Fibroblast of lung (primary cell): ENCODE results near the gene AGBL4.

Experiments
- EZH2 ChIP-seq: IDR thresholded peaks from 2 replicates; pipeline ENCODE4 v1.5.1; 2012; ENCODE audit warnings: low read length, control low read depth, mild to moderate bottlenecking; ENCODE audit errors: missing control alignments
- TF ChIP-seq, protein P1 (sequence below), 2 donors: IDR thresholded peaks in 1 of 2; conservative IDR thresholded peaks in 1 of 2; 1 replicate in 1 of 2; 2 replicates in 1 of 2; pipeline ENCODE4 v1.5.1; 2011 to 2012; ENCODE audit warnings: low read length in 2 of 2, control low read depth in 1 of 2, inconsistent platforms in 1 of 2, low read depth in 1 of 2, mild to moderate bottlenecking in 1 of 2

DNA sequence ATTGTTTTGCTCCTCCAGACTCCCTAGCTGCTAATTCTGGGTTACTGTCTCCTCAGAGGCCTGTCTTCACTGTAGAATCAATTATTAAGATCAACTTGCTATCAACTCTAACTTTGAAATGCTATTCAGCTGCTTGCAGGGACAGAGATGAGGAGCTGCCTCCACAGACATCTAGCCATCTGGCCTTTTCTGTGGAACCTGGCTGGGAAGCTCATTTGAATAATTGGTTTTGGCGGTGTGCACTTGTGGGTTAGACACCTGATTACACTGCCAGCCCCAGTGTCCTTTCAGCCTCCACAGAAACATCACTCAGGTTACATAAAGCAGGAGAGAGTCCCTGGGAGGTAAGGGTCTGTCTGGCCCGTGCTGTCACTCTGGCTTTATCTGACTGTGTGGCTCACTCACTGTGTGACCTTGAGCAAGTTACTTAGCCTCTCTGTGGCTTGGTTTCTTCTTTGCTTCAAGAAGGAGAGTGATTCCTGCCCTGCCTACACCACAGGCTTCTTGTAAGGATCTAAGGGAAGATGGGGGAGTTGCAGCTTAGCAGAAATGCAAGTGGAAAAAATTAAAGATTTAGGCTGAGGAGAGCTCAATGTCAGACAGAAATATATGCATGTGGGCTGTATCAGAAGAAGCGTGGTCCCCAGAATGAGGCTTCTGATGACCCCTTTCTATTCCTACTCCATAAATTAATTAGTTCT, 1378.7 kb downstream of the AGBL4 start:
- TF ChIP-seq, protein P1, sequence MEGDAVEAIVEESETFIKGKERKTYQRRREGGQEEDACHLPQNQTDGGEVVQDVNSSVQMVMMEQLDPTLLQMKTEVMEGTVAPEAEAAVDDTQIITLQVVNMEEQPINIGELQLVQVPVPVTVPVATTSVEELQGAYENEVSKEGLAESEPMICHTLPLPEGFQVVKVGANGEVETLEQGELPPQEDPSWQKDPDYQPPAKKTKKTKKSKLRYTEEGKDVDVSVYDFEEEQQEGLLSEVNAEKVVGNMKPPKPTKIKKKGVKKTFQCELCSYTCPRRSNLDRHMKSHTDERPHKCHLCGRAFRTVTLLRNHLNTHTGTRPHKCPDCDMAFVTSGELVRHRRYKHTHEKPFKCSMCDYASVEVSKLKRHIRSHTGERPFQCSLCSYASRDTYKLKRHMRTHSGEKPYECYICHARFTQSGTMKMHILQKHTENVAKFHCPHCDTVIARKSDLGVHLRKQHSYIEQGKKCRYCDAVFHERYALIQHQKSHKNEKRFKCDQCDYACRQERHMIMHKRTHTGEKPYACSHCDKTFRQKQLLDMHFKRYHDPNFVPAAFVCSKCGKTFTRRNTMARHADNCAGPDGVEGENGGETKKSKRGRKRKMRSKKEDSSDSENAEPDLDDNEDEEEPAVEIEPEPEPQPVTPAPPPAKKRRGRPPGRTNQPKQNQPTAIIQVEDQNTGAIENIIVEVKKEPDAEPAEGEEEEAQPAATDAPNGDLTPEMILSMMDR (conservative IDR thresholded peaks at IDR 0.05 in 1 of 2, IDR thresholded peaks at IDR 0.05 in 1 of 2; ENCODE audit: low read depth in 1 of 2, low read length in 2 of 2): no peak
- TF ChIP-seq EZH2: no peak
